HEK293 (cell line): ENCODE data around the gene RPL12.
A peak's percentile ranks its signal among the peaks of the same experiment; 100 is the strongest.

Source experiments
- CTCF ChIA-PET: fragments of 350-600 bp; formaldehyde crosslinking; extraction: SDS; loops from one replicate; lab custom pipeline; 2021; ENCODE audit warnings: antibody characterized with exemption; lab: Yijun Ruan, JAX
- POLR2A ChIA-PET: fragments of 300-600 bp; formaldehyde crosslinking; extraction: SDS; loops from one replicate; lab custom pipeline; 2020; ENCODE audit warnings: antibody characterized with exemption, inconsistent platforms; lab: Yijun Ruan, JAX
- H3K27ac ChIP-seq: fragments of 200-500 bp; sonication (Bioruptor generic); 2 replicates; pipeline ENCODE4 v1.5.1; 2014; ENCODE audit warnings: low read depth, low read length, control low read depth, inconsistent platforms; ENCODE audit errors: extremely low read depth
- H3K36me3 ChIP-seq, 2 experiments: fragments of 200-500 bp in 1 of 2; sonication (Bioruptor generic) in 1 of 2; 1 replicate in 1 of 2; 2 replicates in 1 of 2; pipeline ENCODE4 v1.5.1; 2014 to 2017; ENCODE audit warnings: inconsistent platforms in 2 of 2, low read length in 2 of 2; ENCODE audit not compliant: control insufficient read depth in 2 of 2, insufficient read depth in 1 of 2
- H3K4me1 ChIP-seq: fragments of 200-500 bp; sonication (Bioruptor generic); 2 replicates; pipeline ENCODE4 v1.5.1; 2014; ENCODE audit warnings: mild to moderate bottlenecking, low read length, inconsistent platforms; ENCODE audit not compliant: control insufficient read depth, insufficient read depth
- H3K4me3 ChIP-seq: 2 replicates; pipeline ENCODE4 v1.5.1; 2011; ENCODE audit warnings: low read depth, mild to moderate bottlenecking, control low read depth, low read length, moderate library complexity
- H3K9me3 ChIP-seq: fragments of 200-500 bp; sonication (Bioruptor generic); 2 replicates; pipeline ENCODE4 v1.5.1; 2014; ENCODE audit warnings: low read depth, low read length, inconsistent platforms; ENCODE audit not compliant: control insufficient read depth, insufficient read depth
- AEBP2 ChIP-seq: fragments of 450-650 bp; formaldehyde crosslinking; IDR thresholded peaks from 2 replicates; pipeline ENCODE4 v1.5.1; 2016; ENCODE audit warnings: missing biosample characterization, missing genetic modification characterization, borderline replicate concordance
- KLF16 ChIP-seq: fragments of 450-650 bp; formaldehyde crosslinking; IDR thresholded peaks from 2 replicates; pipeline ENCODE4 v1.5.1; 2017; ENCODE audit warnings: missing biosample characterization, missing genetic modification characterization
- KLF8 ChIP-seq: fragments of 450-650 bp; formaldehyde crosslinking; IDR thresholded peaks from 2 replicates; pipeline ENCODE4 v1.5.1; 2016; ENCODE audit warnings: missing biosample characterization, missing genetic modification characterization
- SCRT1 ChIP-seq: fragments of 450-650 bp; formaldehyde crosslinking; IDR thresholded peaks from 2 replicates; pipeline ENCODE4 v1.5.1; 2016; ENCODE audit warnings: missing biosample characterization, missing genetic modification characterization, borderline replicate concordance
- SETDB1 ChIP-seq: IDR thresholded peaks from one replicate; pipeline ENCODE4 v1.6.1; 2017; ENCODE audit warnings: mild to moderate bottlenecking, low read length, moderate library complexity, mixed read lengths; ENCODE audit not compliant: insufficient read length
- SP7 ChIP-seq: fragments of 450-650 bp; formaldehyde crosslinking; IDR thresholded peaks from 2 replicates; pipeline ENCODE4 v1.5.1; 2016; ENCODE audit warnings: missing biosample characterization, missing genetic modification characterization
- TCF7L2 ChIP-seq: IDR thresholded peaks from 2 replicates; pipeline ENCODE4 v1.6.1; 2011; ENCODE audit warnings: low read depth, mild to moderate bottlenecking, inconsistent platforms, low read length, moderate library complexity, borderline replicate concordance
- TRIM28 ChIP-seq: IDR thresholded peaks from 2 replicates; pipeline ENCODE4 v1.6.1; 2011; ENCODE audit warnings: low read length, control low read depth, borderline replicate concordance
- ZBTB48 ChIP-seq: fragments of 450-650 bp; formaldehyde crosslinking; IDR thresholded peaks from 2 replicates; pipeline ENCODE4 v1.5.1; 2016; ENCODE audit warnings: missing biosample characterization, missing genetic modification characterization
- ZBTB7A ChIP-seq: fragments of 450-650 bp; formaldehyde crosslinking; IDR thresholded peaks from 2 replicates; pipeline ENCODE4 v1.5.1; 2016; ENCODE audit warnings: low read depth, missing biosample characterization, missing genetic modification characterization
- ZNF112 ChIP-seq: fragments of 450-650 bp; formaldehyde crosslinking; IDR thresholded peaks from 2 replicates; pipeline ENCODE4 v1.5.0; 2017; ENCODE audit warnings: missing biosample characterization, missing genetic modification characterization
- ZNF146 ChIP-seq: fragments of 450-650 bp; formaldehyde crosslinking; IDR thresholded peaks from 2 replicates; pipeline ENCODE4 v1.5.1; 2016; ENCODE audit warnings: missing biosample characterization, missing genetic modification characterization
- ZNF19 ChIP-seq: fragments of 450-650 bp; formaldehyde crosslinking; IDR thresholded peaks from 2 replicates; pipeline ENCODE4; 2016; ENCODE audit warnings: missing biosample characterization, missing genetic modification characterization, low read depth
- ZNF221 ChIP-seq: fragments of 450-650 bp; formaldehyde crosslinking; IDR thresholded peaks from 2 replicates; pipeline ENCODE4 v1.5.1; 2017; ENCODE audit warnings: missing biosample characterization, missing genetic modification characterization, borderline replicate concordance
- ZNF223 ChIP-seq: fragments of 450-650 bp; formaldehyde crosslinking; IDR thresholded peaks from 2 replicates; pipeline ENCODE4 v1.5.1; 2016; ENCODE audit warnings: missing biosample characterization, missing genetic modification characterization
- ZNF391 ChIP-seq: fragments of 450-650 bp; formaldehyde crosslinking; IDR thresholded peaks from 2 replicates; pipeline ENCODE4 v1.5.1; 2016; ENCODE audit warnings: low read depth, missing biosample characterization, missing genetic modification characterization, borderline replicate concordance
- ZNF404 ChIP-seq: fragments of 450-650 bp; formaldehyde crosslinking; IDR thresholded peaks from 2 replicates; pipeline ENCODE4 v1.5.1; 2017; ENCODE audit warnings: missing biosample characterization, missing genetic modification characterization
- ZNF558 ChIP-seq: fragments of 450-650 bp; formaldehyde crosslinking; IDR thresholded peaks from 2 replicates; pipeline ENCODE4 v1.5.1; 2016; ENCODE audit warnings: missing biosample characterization, missing genetic modification characterization
- ZNF560 ChIP-seq: fragments of 450-650 bp; formaldehyde crosslinking; IDR thresholded peaks from 2 replicates; pipeline ENCODE4 v1.5.1; 2017; ENCODE audit warnings: missing biosample characterization, missing genetic modification characterization, borderline replicate concordance
- ZNF610 ChIP-seq: fragments of 450-650 bp; formaldehyde crosslinking; IDR thresholded peaks from 2 replicates; pipeline ENCODE4 v1.5.1; 2016; ENCODE audit warnings: missing biosample characterization, missing genetic modification characterization, borderline replicate concordance
- ZNF747 ChIP-seq: fragments of 450-650 bp; formaldehyde crosslinking; IDR thresholded peaks from 2 replicates; pipeline ENCODE4 v1.5.1; 2016; ENCODE audit warnings: missing biosample characterization, missing genetic modification characterization
- ZSCAN30 ChIP-seq: fragments of 450-650 bp; IDR thresholded peaks from 2 replicates; pipeline ENCODE4 v1.5.1; 2018; ENCODE audit warnings: missing biosample characterization, mild to moderate bottlenecking, missing genetic modification characterization, moderate library complexity
- ZSCAN4 ChIP-seq: fragments of 450-650 bp; formaldehyde crosslinking; IDR thresholded peaks from 2 replicates; pipeline ENCODE4 v1.5.1; 2017; ENCODE audit warnings: missing biosample characterization, missing genetic modification characterization

RPL12 gene

GRCh38 chr9:127494304-127494702, 43.1 kb upstream of the RPL12 start:
- Histone ChIP-seq H3K36me3 (peaks cover 0 to 61% of the 10 kb centered on the region in 2 experiments; a peak in 1 of 3 replicates), H3K9me3 (no peaks in the 10 kb centered on the region), H3K27ac (no peak overlapping the region), H3K4me3 (no peak overlapping the region), H3K4me1 (no peaks in the 10 kb centered on the region)
- TF ChIP-seq SETDB1, result no peak
- no peak for TF ChIP-seq ZNF19 (tag by site-specific recombination)
- TF ChIP-seq ZNF560 (tag by site-specific recombination), result no peak
- no peak for TF ChIP-seq ZSCAN4 (tag by site-specific recombination)
- no peak for TF ChIP-seq ZSCAN30
- no peak for TF ChIP-seq ZNF221 (tag by site-specific recombination)
- TF ChIP-seq ZNF391 (tag by site-specific recombination), result no peak
- TF ChIP-seq ZNF747 (tag by site-specific recombination), result no peak
- no peak for TF ChIP-seq ZNF112 (tag by site-specific recombination)
- no peak for TF ChIP-seq ZNF223
- TF ChIP-seq ZBTB7A (tag by site-specific recombination), result no peak
- no peak for TF ChIP-seq ZNF610 (tag by site-specific recombination)
- no peak for TF ChIP-seq SCRT1 (tag by site-specific recombination)
- no peak for TF ChIP-seq TCF7L2
- TF ChIP-seq KLF16 (tag by site-specific recombination), result no peak
- no peak for TF ChIP-seq KLF8 (tag by site-specific recombination)
- no peak for TF ChIP-seq SP7 (tag by site-specific recombination)
- TF ChIP-seq AEBP2 (tag by site-specific recombination), result no peak
- no peak for TF ChIP-seq TRIM28
- TF ChIP-seq ZNF146, result no peak
- ChIA-PET CTCF (interaction anchor here (1.1 kb wide), 1 partner anchor 92 kb away, joined by 5 read pairs; no protein-coding TSS in a partner anchor), POLR2A (no interaction called here)

GRCh38 chr9:127493592-127494303, 42.5 kb upstream of the RPL12 start:
- TF ChIP-seq ZNF558 (tag by site-specific recombination) (no peak), ZBTB48 (tag by site-specific recombination) (peak; percentile 66), ZNF404 (tag by site-specific recombination) (no peak)
- Histone ChIP-seq H3K9me3 (no peaks in the 10 kb centered on the region), H3K27ac (no peak overlapping the region), H3K4me3 (no peak overlapping the region), H3K36me3 (peaks cover 0 to 66% of the 10 kb centered on the region in 2 experiments; a peak in 1 of 3 replicates), H3K4me1 (no peaks in the 10 kb centered on the region)
- POLR2A ChIA-PET, result no interaction called here
- CTCF ChIA-PET, result interaction anchor here (0.5 to 1.9 kb wide), 3 partner anchors 10 to 659 kb away, joined by 4 to 9 read pairs (median 5); no protein-coding TSS in a partner anchor
